HG03135 (cell line): Measurements from ENCODE around the gene LDLR.
A peak's percentile ranks its signal among the peaks of the same experiment; 100 is the strongest.

ENCODE experiments used
- ATAC-seq: cut with Tn5 transposase; IDR thresholded peaks from one replicate; pipeline ENCODE4 v1.9.1; 2021; ENCODE audit warnings: mild to moderate bottlenecking, moderate library complexity; ENCODE audit not compliant: unreplicated experiment

The LDLR gene

GRCh38 chr19:11089254-11090013, at the start of gene LDLR:
TSS of gene LDLR (plus strand) at chr19:11089463. CDS start at chr19:11089549, 86 bp downstream.
- peak; percentile 35 for ATAC-seq

- no peak for ATAC-seq
Measured at GRCh38 chr19:11041194-11041593, 48.1 kb upstream of the LDLR start.

GRCh38 chr19:11041966-11042627, 47.2 kb upstream of the LDLR start:
- no peak for ATAC-seq

GRCh38 chr19:11044431-11044830, 44.8 kb upstream of the LDLR start:
- ATAC-seq, result no peak

GRCh38 chr19:11045536-11045935, 43.7 kb upstream of the LDLR start:
- no peak for ATAC-seq

GRCh38 chr19:11046605-11047354, 42.5 kb upstream of the LDLR start:
- ATAC-seq, result no peak

GRCh38 chr19:11047866-11048265, 41.4 kb upstream of the LDLR start:
- ATAC-seq, result no peak

GRCh38 chr19:11050323-11051114, 38.7 kb upstream of the LDLR start:
- ATAC-seq, result no peak

- no peak for ATAC-seq
Measured at GRCh38 chr19:11053817-11054195, 35.5 kb upstream of the LDLR start.

GRCh38 chr19:11054200-11054599, 35.1 kb upstream of the LDLR start:
- no peak for ATAC-seq

- ATAC-seq, result no peak
Measured at GRCh38 chr19:11054628-11055027, 34.6 kb upstream of the LDLR start.

- ATAC-seq, result no peak
Measured at GRCh38 chr19:11058246-11059030, 30.8 kb upstream of the LDLR start.

GRCh38 chr19:11059511-11060358, 29.5 kb upstream of the LDLR start:
- no peak for ATAC-seq

- ATAC-seq, result no peak
Measured at GRCh38 chr19:11061952-11062351, 27.3 kb upstream of the LDLR start.

GRCh38 chr19:11063434-11063833, 25.8 kb upstream of the LDLR start:
- ATAC-seq, result no peak

- ATAC-seq, result no peak
Measured at GRCh38 chr19:11064831-11065303, 24.4 kb upstream of the LDLR start.

- ATAC-seq, result no peak
Measured at GRCh38 chr19:11066326-11066725, 22.9 kb upstream of the LDLR start.

- no peak for ATAC-seq
Measured at GRCh38 chr19:11067356-11068113, 21.7 kb upstream of the LDLR start.
